Prostate gland (tissue), 2 donors: ENCODE data around the gene XPNPEP1. TPM values are rescaled to one million over a fixed set of nuclear protein-coding genes. Genes with fewer than 3 reads are reported as not detected.

Experiments
- DNase-seq: peaks from one replicate; pipeline ENCODE4 v3.0.0-alpha.2; 2019; ENCODE audit warnings: low spot score
- H3K27ac ChIP-seq, 2 donors: fragments of 200-600 bp; sonication (generic); 2 replicates each; pipeline ENCODE4 v1.5.1; 2017 to 2019
- H3K27me3 ChIP-seq: fragments of 200-600 bp; sonication (generic); replicated peaks from 2 replicates; pipeline ENCODE4 v1.5.1; 2019; ENCODE audit not compliant: insufficient read depth
- H3K36me3 ChIP-seq, 2 donors: fragments of 200-600 bp; sonication (generic); 1 replicate in 1 of 2; 2 replicates in 1 of 2; pipeline versions ENCODE4 v1.5.1 to v1.8.1; 2017 to 2019
- H3K4me1 ChIP-seq: fragments of 200-600 bp; sonication (generic); replicated peaks from 2 replicates; pipeline ENCODE4 v1.5.1; 2019
- H3K4me3 ChIP-seq, 2 donors: fragments of 200-600 bp; sonication (generic); 2 replicates each; pipeline ENCODE4 v1.5.1; 2017 to 2019
- H3K9me3 ChIP-seq: fragments of 200-600 bp; sonication (generic); 2 replicates; pipeline ENCODE4 v1.5.1; 2017
- CTCF ChIP-seq, 4 experiments: fragments of 200-600 bp in 2 of 4; fragments of 450-650 bp in 2 of 4; sonication (generic) in 2 of 4; IDR thresholded peaks; 1 replicate in 3 of 4; 2 replicates in 1 of 4; pipeline ENCODE4 v1.5.1; 2016 to 2019; ENCODE audit warnings: antibody characterized with exemption in 4 of 4, mild to moderate bottlenecking in 2 of 4, moderate library complexity in 2 of 4
- POLR2A ChIP-seq: fragments of 450-650 bp; IDR thresholded peaks from one replicate; pipeline ENCODE4 v1.6.1; 2016; ENCODE audit warnings: antibody characterized with exemption, mild to moderate bottlenecking
- POLR2AphosphoS5 ChIP-seq: sonication (generic); formaldehyde crosslinking; IDR thresholded peaks from one replicate; pipeline ENCODE4 v1.6.1; 2017; ENCODE audit warnings: antibody characterized with exemption
- WGBS: methylation state at CpG from one replicate; pipeline ENCODE4 v1.1.5; 2018; 5-methylcytosine and 5-hydroxymethylcytosine counted together
- intact Hi-C: fragments of 100-400 bp; cut with DNase I; formaldehyde crosslinking; loops from one replicate; pipeline ENCODE4 v1.14.2; 2022
- total RNA-seq, 2 donors: library from RNA; depleted of rRNA; stranded (reverse); fragments of >200 nt; gene quantifications; one replicate each; pipeline ENCODE4 v1.1.0, GENCODE V29; 2016

Gene XPNPEP1
- total RNA-seq, 2 donors from 2014 or later, result 53.4 to 64.3 TPM

DNA sequence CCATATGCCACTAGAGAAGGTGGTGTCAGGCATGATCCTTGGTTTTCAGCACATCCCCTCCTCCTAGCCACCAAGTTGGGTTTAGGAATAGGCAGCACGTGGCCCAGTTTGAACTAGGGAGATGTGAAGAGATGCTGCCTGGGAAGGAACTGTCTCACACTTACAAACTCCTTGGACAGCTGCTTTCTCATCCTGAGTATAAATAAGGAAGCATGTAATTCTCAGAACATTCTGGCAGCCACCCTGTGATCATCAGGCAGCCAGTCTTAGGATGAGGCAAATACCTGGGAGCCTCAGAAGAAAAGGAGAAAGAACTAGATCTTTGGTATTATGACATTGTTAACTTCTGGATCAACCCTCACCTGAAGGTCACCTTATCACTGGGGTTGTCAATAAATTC, 21.3 kb upstream of the XPNPEP1 start:
- no peaks in the 10 kb centered on the region for H3K27me3 ChIP-seq
- H3K36me3 ChIP-seq, result no peaks in the 10 kb centered on the region
- WGBS, result 50% methylated on average over 1 of the region's 1 CpG
- intact Hi-C loops, result no loop called here
- TF ChIP-seq CTCF (IDR thresholded peaks at IDR 0.05) (no peak), POLR2AphosphoS5 (no peak), POLR2A (no peak)
- no peaks in the 10 kb centered on the region for H3K4me1 ChIP-seq
- no peak for DNase-seq
- no peak overlapping the region for H3K27ac ChIP-seq
- H3K4me3 ChIP-seq, result no peak overlapping the region
- H3K9me3 ChIP-seq, result no peaks in the 10 kb centered on the region

- WGBS, result 95% methylated on average over 4 of the region's 4 CpGs
Measured at GRCh38 chr10:109941236-109941862, 18.0 kb upstream of the XPNPEP1 start.

DNA sequence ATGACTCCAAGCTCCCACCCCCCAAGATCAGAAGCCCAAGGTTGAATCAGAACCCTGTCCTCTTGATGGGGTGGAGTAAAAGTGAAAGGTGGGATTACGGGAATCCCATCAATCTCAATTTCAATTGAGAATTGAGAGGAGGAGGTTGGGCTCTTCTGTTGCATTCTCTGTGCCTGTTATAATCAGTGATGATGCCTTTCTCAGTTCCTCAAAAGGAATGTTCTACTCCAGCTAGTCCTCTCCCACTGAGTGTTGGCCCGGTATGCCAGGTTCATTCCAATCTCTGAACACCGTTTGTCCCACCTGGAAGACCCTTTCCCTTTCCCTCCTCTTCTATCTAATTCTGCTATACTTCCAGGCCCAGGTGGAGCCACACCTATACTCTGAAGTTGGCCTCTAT, 17.2 kb upstream of the XPNPEP1 start:
- no peak for TF ChIP-seq POLR2A
- TF ChIP-seq CTCF (IDR thresholded peaks at IDR 0.05), result no peak
- TF ChIP-seq POLR2AphosphoS5, result no peak
- H3K4me3 ChIP-seq, result no peak overlapping the region
- H3K27me3 ChIP-seq, result no peaks in the 10 kb centered on the region
- H3K36me3 ChIP-seq, result no peaks in the 10 kb centered on the region
- no peak for DNase-seq
- WGBS, result 96% methylated on average over 3 of the region's 3 CpGs
- no peaks in the 10 kb centered on the region for H3K9me3 ChIP-seq
- no peak overlapping the region for H3K27ac ChIP-seq
- H3K4me1 ChIP-seq, result no peaks in the 10 kb centered on the region
- intact Hi-C loops, result no loop called here

More at GRCh38 chr10:109941236-109941862, 18.0 kb upstream of the XPNPEP1 start:
- no peak overlapping the region for H3K4me3 ChIP-seq
- no peak for DNase-seq
- no peaks in the 10 kb centered on the region for H3K27me3 ChIP-seq
- intact Hi-C loops, result no loop called here
- no peaks in the 10 kb centered on the region for H3K9me3 ChIP-seq
- no peak overlapping the region for H3K27ac ChIP-seq
- TF ChIP-seq POLR2AphosphoS5 (no peak), POLR2A (no peak), CTCF (IDR thresholded peaks at IDR 0.05) (no peak)
- H3K36me3 ChIP-seq, result no peaks in the 10 kb centered on the region
- H3K4me1 ChIP-seq, result no peaks in the 10 kb centered on the region

DNA sequence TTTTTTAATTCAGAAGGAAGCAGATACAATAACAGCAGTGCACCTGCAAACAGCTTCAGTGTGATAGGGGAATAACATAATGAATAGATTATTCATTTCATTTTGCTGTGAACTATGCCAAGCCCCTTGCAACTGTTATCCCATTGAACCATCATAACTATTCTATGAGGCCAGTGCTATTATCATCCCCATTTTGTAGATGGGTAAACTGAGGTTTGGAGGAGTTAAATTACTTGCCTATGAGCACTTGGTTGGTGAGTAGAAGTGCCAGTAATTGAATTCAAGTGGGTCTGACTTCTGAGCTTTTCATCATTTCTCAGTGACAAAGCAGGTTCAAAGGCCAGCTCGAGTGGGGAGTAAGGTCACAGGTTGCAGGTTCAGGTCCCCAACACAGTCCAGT, 16.8 kb upstream of the XPNPEP1 start:
- intact Hi-C loops, result no loop called here
- H3K4me3 ChIP-seq, result no peak overlapping the region
- no peaks in the 10 kb centered on the region for H3K27me3 ChIP-seq
- no peaks in the 10 kb centered on the region for H3K9me3 ChIP-seq
- H3K36me3 ChIP-seq, result no peaks in the 10 kb centered on the region
- TF ChIP-seq POLR2A, result no peak
- no peak for TF ChIP-seq POLR2AphosphoS5
- TF ChIP-seq CTCF (IDR thresholded peaks at IDR 0.05), result no peak
- WGBS, result 94% methylated on average over 1 of the region's 1 CpG
- DNase-seq, result no peak
- H3K27ac ChIP-seq, result no peak overlapping the region
- H3K4me1 ChIP-seq, result no peaks in the 10 kb centered on the region

DNA sequence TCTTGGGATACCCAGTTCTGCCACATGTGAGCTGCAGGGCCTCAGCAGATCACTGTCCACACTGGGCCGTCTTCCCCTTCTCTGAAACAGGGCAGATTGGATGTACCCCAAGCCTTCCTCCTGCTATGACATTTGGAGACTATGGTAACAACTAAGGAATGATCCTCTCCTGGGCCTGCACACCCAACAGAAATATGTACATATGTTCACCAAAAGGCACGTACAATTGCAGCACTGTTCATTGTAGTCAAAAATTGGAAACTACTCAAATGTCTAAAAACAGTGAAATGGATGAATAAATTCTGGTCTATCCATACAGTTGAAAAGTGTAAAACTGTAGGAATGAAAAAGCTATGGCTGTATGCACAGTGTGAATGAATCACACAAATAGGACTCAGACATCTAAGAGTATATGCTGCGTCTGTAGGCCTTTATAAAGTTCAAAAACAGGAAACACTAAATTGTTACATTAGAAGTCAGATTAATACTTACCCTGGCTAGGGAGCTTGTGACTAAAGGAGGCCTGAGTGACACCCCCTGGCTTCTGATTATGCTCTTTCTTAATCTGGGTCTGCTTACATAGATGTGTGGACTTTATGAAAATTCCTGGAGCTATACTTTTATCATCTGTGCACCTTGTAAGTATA, 16.1 kb upstream of the XPNPEP1 start:
- WGBS, result 93% methylated on average over 3 of the region's 3 CpGs
- TF ChIP-seq POLR2AphosphoS5, result no peak
- TF ChIP-seq CTCF (IDR thresholded peaks at IDR 0.05), result no peak
- TF ChIP-seq POLR2A, result no peak
- no peaks in the 10 kb centered on the region for H3K36me3 ChIP-seq
- no peak overlapping the region for H3K27ac ChIP-seq
- H3K27me3 ChIP-seq, result no peaks in the 10 kb centered on the region
- no peak for DNase-seq
- no peak overlapping the region for H3K4me3 ChIP-seq
- intact Hi-C loops, result no loop called here
- H3K9me3 ChIP-seq, result no peaks in the 10 kb centered on the region
- H3K4me1 ChIP-seq, result no peaks in the 10 kb centered on the region
